GM12878 (cell line): ENCODE data around the gene CNGA1.

ENCODE experiments used
- CHD1 ChIP-seq: IDR thresholded peaks from 2 replicates; pipeline ENCODE4 v1.6.1; 2012; ENCODE audit warnings: low read depth, low read length, improper control_type of control experiment
- CTCF ChIP-seq, 3 experiments: IDR thresholded peaks in 2 of 3; conservative IDR thresholded peaks in 1 of 3; 2 replicates each; pipeline ENCODE4 v1.5.1; 2011; ENCODE audit warnings: low read depth in 3 of 3, low read length in 3 of 3, mild to moderate bottlenecking in 3 of 3, control low read depth in 2 of 3, moderate library complexity in 2 of 3, inconsistent platforms in 1 of 3, mixed read lengths in 1 of 3; ENCODE audit not compliant: control insufficient read depth in 2 of 3, insufficient read depth in 1 of 3; ENCODE audit errors: extremely low read depth in 1 of 3
- EP300 ChIP-seq, 2 experiments: fragments of 150-350 bp in 1 of 2; IDR thresholded peaks; 2 replicates each; pipeline ENCODE4 v1.6.1; 2011 to 2012; ENCODE audit warnings: low read depth in 2 of 2, low read length in 2 of 2, borderline replicate concordance in 1 of 2, improper control_type of control experiment in 1 of 2, inconsistent platforms in 1 of 2; ENCODE audit not compliant: control insufficient read depth in 1 of 2
- EZH2 ChIP-seq: IDR thresholded peaks from 2 replicates; pipeline ENCODE4 v1.6.1; 2012; ENCODE audit warnings: low read depth, mild to moderate bottlenecking, control low read depth, inconsistent platforms, low read length, borderline replicate concordance; ENCODE audit not compliant: control insufficient read depth
- FOS ChIP-seq: IDR thresholded peaks from 3 replicates; pipeline ENCODE4 v1.6.1; 2011; ENCODE audit warnings: borderline replicate concordance; ENCODE audit not compliant: insufficient read length; ENCODE audit errors: extremely low read depth
- GABPA ChIP-seq: IDR thresholded peaks from 2 replicates; pipeline ENCODE4 v1.6.1; 2014; ENCODE audit warnings: antibody characterized with exemption, low read depth, mild to moderate bottlenecking, inconsistent platforms
- HDAC6 ChIP-seq: fragments of 200-600 bp; sonication (generic); IDR thresholded peaks from one replicate; pipeline ENCODE4 v1.8.0; 2017; ENCODE audit warnings: antibody characterized with exemption; ENCODE audit not compliant: unreplicated experiment
- IKZF1 ChIP-seq: fragments of 450-650 bp; conservative IDR thresholded peaks from 2 replicates; pipeline ENCODE4 v1.6.1; 2017; ENCODE audit warnings: antibody characterized with exemption, mild to moderate bottlenecking
- MAX ChIP-seq: IDR thresholded peaks from 2 replicates; pipeline ENCODE4 v1.6.1; 2012; ENCODE audit warnings: low read depth, low read length, improper control_type of control experiment
- POLR2A ChIP-seq: IDR thresholded peaks from 2 replicates; pipeline ENCODE4 v1.6.1; 2011; ENCODE audit warnings: low read depth, mild to moderate bottlenecking, low read length
- TAF1 ChIP-seq: IDR thresholded peaks from 2 replicates; pipeline ENCODE4 v1.6.1; 2011; ENCODE audit warnings: mild to moderate bottlenecking, low read depth, low read length, borderline replicate concordance
- TCF12 ChIP-seq: IDR thresholded peaks from 2 replicates; pipeline ENCODE4 v1.6.1; 2011; ENCODE audit warnings: low read depth, mild to moderate bottlenecking, low read length
- USF1 ChIP-seq: IDR thresholded peaks from 2 replicates; pipeline ENCODE4 v1.6.1; 2011; ENCODE audit warnings: borderline replicate concordance, low read depth, mild to moderate bottlenecking, moderate library complexity, mixed read lengths, low read length; ENCODE audit not compliant: insufficient read depth; ENCODE audit errors: extremely low read length
- YY1 ChIP-seq: IDR thresholded peaks from 2 replicates; pipeline ENCODE4 v1.6.1; 2011; ENCODE audit warnings: low read depth, mild to moderate bottlenecking, low read length

GRCh38 chr4:47913330-47913729 lies 103.2 kb downstream of the CNGA1 start:
- no peak for TF ChIP-seq YY1
- TF ChIP-seq EP300 (IDR thresholded peaks at IDR 0.05; ENCODE audit: borderline replicate concordance in 1 of 2, control insufficient read depth in 1 of 2, low read depth in 2 of 2, low read length in 2 of 2): no peak
- TF ChIP-seq TCF12: no peak
- TF ChIP-seq TAF1: no peak
- TF ChIP-seq CHD1: no peak
- TF ChIP-seq EZH2: no peak
- no peak for TF ChIP-seq POLR2A
- TF ChIP-seq GABPA: no peak
- no peak for TF ChIP-seq MAX
- TF ChIP-seq CTCF (IDR thresholded peaks at IDR 0.05 in 2 of 3, conservative IDR thresholded peaks at IDR 0.05 in 1 of 3; ENCODE audit: control insufficient read depth in 2 of 3, extremely low read depth in 1 of 3, insufficient read depth in 1 of 3, low read depth in 3 of 3, low read length in 3 of 3): no peak
- TF ChIP-seq FOS: no peak
- TF ChIP-seq USF1: no peak
- no peak for TF ChIP-seq IKZF1
- no peak for TF ChIP-seq HDAC6
